IMR-90 (cell line): Measurements from ENCODE around the gene ABCA2. TPM values are rescaled to one million over a fixed set of nuclear protein-coding genes. Genes with fewer than 3 reads are reported as not detected.
"Not testable (repeated sequence)": the region's sequence is repeated elsewhere in the genome, so short reads cannot be mapped to it uniquely, and the experiment has no call there.

Source experiments
- ATAC-seq: fragments of 200-7000 bp; cut with Tn5 transposase; 2 replicates; pipeline ENCODE4 v1.9.1; 2020; ENCODE audit warnings: low read depth, mild to moderate bottlenecking, moderate library complexity
- BruUV-seq: library from RNA; stranded (reverse); fragments of 400-500 nt; replicated peaks from 2 replicates; lab custom pipeline; 2021; lab: Mats Ljungman, UMichigan
- CTCF ChIA-PET: fragments of 300-600 bp; formaldehyde crosslinking; extraction: SDS; loops from one replicate; lab custom pipeline; 2021; ENCODE audit warnings: antibody characterized with exemption; lab: Yijun Ruan, JAX
- POLR2A ChIA-PET: fragments of 300-600 bp; sonication (Branson Sonifier 250); formaldehyde crosslinking; loops from one replicate; lab custom pipeline; 2022; ENCODE audit warnings: antibody characterized with exemption; ENCODE audit not compliant: unreplicated experiment; lab: Charles Lee
- DNase-seq: peaks from one replicate; pipeline ENCODE4 v3.0.0; 2013
- H2AFZ ChIP-seq: replicated peaks from 2 replicates; pipeline ENCODE3; 2013; ENCODE audit warnings: low read length, mild to moderate bottlenecking; ENCODE audit not compliant: poor library complexity
- H2AK5ac ChIP-seq: 2 replicates; pipeline ENCODE4 v1.6.1; 2013; ENCODE audit warnings: low read depth, low read length, inconsistent platforms
- H2AK9ac ChIP-seq: replicated peaks from 2 replicates; pipeline ENCODE3; 2013; ENCODE audit warnings: mild to moderate bottlenecking, low read depth, low read length, moderate library complexity; ENCODE audit not compliant: poor library complexity
- H2BK120ac ChIP-seq: 2 replicates; pipeline ENCODE4 v1.6.1; 2013; ENCODE audit warnings: low read depth, low read length, inconsistent platforms
- H2BK15ac ChIP-seq: 3 replicates; pipeline ENCODE4 v1.6.1; 2013; ENCODE audit warnings: low read depth, low read length, inconsistent platforms
- H2BK20ac ChIP-seq: 2 replicates; pipeline ENCODE4 v1.6.1; 2013; ENCODE audit warnings: low read depth, mild to moderate bottlenecking, inconsistent platforms, low read length, moderate library complexity
- H2BK5ac ChIP-seq: 2 replicates; pipeline ENCODE4 v1.6.1; 2013; ENCODE audit warnings: mild to moderate bottlenecking, low read depth, low read length, inconsistent platforms; ENCODE audit not compliant: poor library complexity, severe bottlenecking
- H3K14ac ChIP-seq: replicated peaks from 2 replicates; pipeline ENCODE4 v1.6.1; 2013; ENCODE audit warnings: low read depth, low read length, inconsistent platforms
- H3K18ac ChIP-seq: 2 replicates; pipeline ENCODE4 v1.6.1; 2013; ENCODE audit warnings: low read depth, low read length, control low read depth
- H3K23ac ChIP-seq: 2 replicates; pipeline ENCODE4 v1.6.1; 2013; ENCODE audit warnings: low read depth, low read length, inconsistent platforms
- H3K27ac ChIP-seq: 2 replicates; pipeline ENCODE4 v1.5.1; 2013; ENCODE audit warnings: mild to moderate bottlenecking, control low read depth, low read length; ENCODE audit not compliant: insufficient read depth
- H3K27me3 ChIP-seq: 2 replicates; pipeline ENCODE4 v1.6.1; 2013; ENCODE audit warnings: low read length; ENCODE audit not compliant: control insufficient read depth, insufficient read depth
- H3K36me3 ChIP-seq: 2 replicates; pipeline ENCODE4 v1.6.1; 2013; ENCODE audit warnings: low read length, mixed read lengths; ENCODE audit not compliant: control insufficient read depth, insufficient read depth
- H3K4ac ChIP-seq: 2 replicates; pipeline ENCODE4 v1.6.1; 2013; ENCODE audit warnings: low read depth, low read length, inconsistent platforms
- H3K4me1 ChIP-seq: 2 replicates; pipeline ENCODE4 v1.6.1; 2013; ENCODE audit warnings: low read length, mixed read lengths; ENCODE audit not compliant: control insufficient read depth, insufficient read depth
- H3K4me2 ChIP-seq: 2 replicates; pipeline ENCODE4 v1.6.1; 2013; ENCODE audit warnings: low read depth, mild to moderate bottlenecking, control low read depth, low read length, moderate library complexity
- H3K4me3 ChIP-seq: 2 replicates; pipeline ENCODE4 v1.5.1; 2013; ENCODE audit warnings: low read depth, mild to moderate bottlenecking, control low read depth, low read length, moderate library complexity; ENCODE audit not compliant: insufficient read depth
- H3K56ac ChIP-seq: 2 replicates; pipeline ENCODE4 v1.6.1; 2013; ENCODE audit warnings: low read length, inconsistent platforms; ENCODE audit not compliant: insufficient read depth; ENCODE audit errors: extremely low read depth
- H3K79me1 ChIP-seq, 2 experiments: 2 replicates each; pipeline ENCODE4 v1.6.1; 2013; ENCODE audit warnings: low read length in 2 of 2, inconsistent platforms in 1 of 2, low read depth in 1 of 2
- H3K9ac ChIP-seq: 2 replicates; pipeline ENCODE4 v1.6.1; 2013; ENCODE audit warnings: low read depth, low read length, control low read depth
- H3K9me1 ChIP-seq: 2 replicates; pipeline ENCODE4 v1.6.1; 2013; ENCODE audit warnings: low read length, inconsistent platforms; ENCODE audit not compliant: insufficient read depth
- H3K9me3 ChIP-seq: 2 replicates; pipeline ENCODE4 v1.6.1; 2013; ENCODE audit warnings: low read length; ENCODE audit not compliant: control insufficient read depth, insufficient read depth
- H4K20me1 ChIP-seq: 2 replicates; pipeline ENCODE4 v1.6.1; 2013; ENCODE audit warnings: low read length, inconsistent platforms; ENCODE audit not compliant: insufficient read depth
- H4K5ac ChIP-seq: 2 replicates; pipeline ENCODE4 v1.6.1; 2013; ENCODE audit warnings: mild to moderate bottlenecking, low read depth, low read length, control low read depth
- H4K8ac ChIP-seq, 2 experiments: 2 replicates each; pipeline ENCODE4 v1.6.1; 2013; ENCODE audit warnings: low read depth in 2 of 2, low read length in 2 of 2, control low read depth in 1 of 2, inconsistent platforms in 1 of 2
- H4K91ac ChIP-seq: 2 replicates; pipeline ENCODE4 v1.6.1; 2013; ENCODE audit warnings: low read depth, low read length, inconsistent platforms; ENCODE audit not compliant: insufficient read depth
- WGBS, 2 experiments: methylation state at CpG; one replicate each; pipeline versions ENCODE4 v1.1.5 to v1.1.7; 2013; ENCODE audit warnings: missing lambda C conversion rate in 2 of 2; ENCODE audit not compliant: insufficient read length in 1 of 2; ENCODE audit errors: extremely low coverage in 2 of 2; 5-methylcytosine and 5-hydroxymethylcytosine counted together
- dilution Hi-C: fragments of 300-500 bp; cut with HindIII; formaldehyde crosslinking; loops from one replicate; pipeline ENCODE4 v1.14.3; 2018; ENCODE audit warnings: low sequenced_read_pairs; ENCODE audit not compliant: unreplicated experiment
- in situ Hi-C: fragments of 300-500 bp; cut with MboI; formaldehyde crosslinking; loops from 3 replicates; pipeline ENCODE4 v1.14.3; 2019; ENCODE audit warnings: low sequenced_read_pairs, inconsistent platforms, mixed read lengths
- intact Hi-C: fragments of 100-400 bp; cut with micrococcal nuclease; formaldehyde crosslinking; loops from 2 replicates; pipeline ENCODE4 v1.10.0; 2022
- polyA plus RNA-seq, 3 experiments: library from polyadenylated mRNA; depleted of rRNA; stranded (reverse); fragments of >200 nt; gene quantifications; 2 replicates each; pipeline ENCODE4 v1.2.3, GENCODE V29; 2012; ENCODE audit warnings: low replicate concordance in 1 of 3
- total RNA-seq: library from RNA; depleted of rRNA; stranded (reverse); fragments of >200 nt; gene quantifications from 2 replicates; pipeline ENCODE4 v1.2.3, GENCODE V29; 2012

The ABCA2 gene
- total and polyA plus RNA-seq, 2 of the 4 experiments (the other 2 are of a cell fraction) = 3.8 to 46.0 TPM

GRCh38 chr9:137033481-137033880, 5.4 kb upstream of the ABCA2 start:
- H3K4me3 ChIP-seq, H4K20me1 ChIP-seq, H2BK5ac ChIP-seq, H2BK20ac ChIP-seq, H2AK9ac ChIP-seq, H4K91ac ChIP-seq, H3K9ac ChIP-seq, DNase-seq, H3K23ac ChIP-seq, ATAC-seq, H3K14ac ChIP-seq, H3K4me2 ChIP-seq, dilution Hi-C loops, H3K36me3 ChIP-seq, H3K4me1 ChIP-seq, H4K5ac ChIP-seq, H2AK5ac ChIP-seq, H2AFZ ChIP-seq, H3K56ac ChIP-seq, H3K18ac ChIP-seq, H3K9me1 ChIP-seq, H3K27ac ChIP-seq, H3K9me3 ChIP-seq, H2BK15ac ChIP-seq, H2BK120ac ChIP-seq, H3K4ac ChIP-seq, H3K27me3 ChIP-seq, H3K79me1 ChIP-seq, intact Hi-C loops, BruUV-seq, POLR2A ChIA-PET, H4K8ac ChIP-seq: not testable (repeated sequence)
- CTCF ChIA-PET = interaction anchor here (2.2 kb wide), 1 partner anchor 13 kb away, joined by 14 read pairs; the partner anchor contains the start of gene NPDC1
- no CpG with 5 or more reads among the region's 5 CpGs for WGBS, 2 experiments
- in situ Hi-C loops = loop anchor here (10.0 kb wide), 1 partner anchor 249 kb away; no protein-coding TSS in a partner anchor
